Activated T-helper 1 cell treated with Interleukin-2 at 50 U/mL for 16 hours (primary cell): ENCODE results near the gene S100A8.
"Not testable (repeated sequence)": the region's sequence is repeated elsewhere in the genome, so short reads cannot be mapped to it uniquely, and the experiment has no call there.

Experiments
- DNase-seq: peaks from one replicate; pipeline ENCODE4 v3.0.0-alpha.2; 2020; ENCODE audit warnings: low read depth

S100A8 gene

DNA sequence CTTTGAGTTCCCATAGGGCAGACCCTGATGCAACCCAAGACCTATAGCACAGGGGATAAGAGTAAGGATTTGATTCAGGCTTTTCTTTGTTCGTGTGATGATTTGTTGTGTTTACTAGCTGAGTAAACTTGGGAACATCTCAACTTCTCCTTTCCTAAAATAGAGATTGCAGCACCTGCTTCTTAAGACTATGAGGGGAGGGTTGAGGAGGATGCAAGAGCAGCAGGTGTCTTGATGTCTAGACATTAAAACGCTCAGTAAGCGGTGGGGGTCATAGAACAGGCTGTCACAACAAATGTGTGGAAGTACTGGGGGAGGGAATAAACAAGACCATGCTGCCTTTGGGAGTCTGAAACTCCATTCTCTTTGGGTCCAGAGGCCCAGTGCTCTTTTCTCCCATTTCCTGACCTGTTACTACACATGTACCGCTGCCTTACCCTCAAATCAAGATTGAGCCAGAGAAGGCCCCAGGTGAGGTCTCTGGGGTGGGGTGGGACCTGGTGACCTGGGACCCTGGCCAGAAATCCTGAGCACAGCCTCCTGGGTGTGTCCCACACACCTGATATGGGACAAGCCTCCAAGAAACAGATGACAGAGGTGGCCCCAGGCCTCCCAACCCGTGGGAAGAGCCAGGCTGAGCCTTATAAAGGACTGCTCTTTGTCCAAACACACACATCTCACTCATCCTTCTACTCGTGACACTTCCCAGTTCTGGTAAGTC lies 25.1 kb upstream of the S100A8 start, which contains the start of gene S100A7A:
TSS of gene S100A7A (plus strand) at position 671 of the 721 bp plus-strand sequence. CDS start 1,563 bp downstream, outside the sequence.
- DNase-seq: no peak

DNA sequence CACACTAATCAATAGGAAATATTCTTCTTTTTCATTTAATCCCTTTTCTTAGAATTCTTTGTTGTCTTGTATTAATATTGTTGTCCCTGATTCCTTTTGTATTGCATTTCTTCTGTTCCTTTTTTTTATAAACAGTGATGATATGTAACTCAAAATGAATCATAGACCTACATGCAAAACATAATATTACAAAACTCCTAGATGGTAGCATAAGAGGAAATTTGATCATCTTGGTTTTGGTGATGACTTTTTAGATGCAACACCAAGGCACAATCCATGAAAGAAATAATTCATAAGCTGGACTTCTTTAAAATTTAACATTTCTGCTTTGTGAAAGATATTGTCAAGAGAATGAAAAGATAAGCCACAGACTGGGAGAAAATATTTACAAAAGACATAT lies 23.1 kb upstream of the S100A8 start:
- not testable (repeated sequence) for DNase-seq

DNA sequence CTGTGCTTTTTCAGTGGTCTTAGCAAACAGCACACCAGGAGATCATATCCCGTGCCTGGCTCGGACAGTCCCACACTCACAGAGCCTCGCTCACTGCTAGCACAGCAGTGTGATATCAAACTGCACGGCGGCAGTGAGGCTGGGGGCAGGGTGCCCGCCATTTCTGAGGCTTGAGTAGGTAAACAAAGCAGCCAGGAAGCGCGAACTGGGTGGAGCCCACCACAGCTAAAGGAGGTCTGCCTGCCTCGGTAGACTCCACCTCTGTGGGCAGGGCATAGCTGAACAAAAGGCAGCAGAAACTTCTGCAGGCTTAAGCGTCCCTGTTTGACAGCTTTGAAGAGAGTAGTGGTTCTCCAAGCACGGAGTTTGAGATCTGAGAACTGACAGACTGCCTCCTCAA lies 16.4 kb upstream of the S100A8 start:
- not testable (repeated sequence) for DNase-seq

DNA sequence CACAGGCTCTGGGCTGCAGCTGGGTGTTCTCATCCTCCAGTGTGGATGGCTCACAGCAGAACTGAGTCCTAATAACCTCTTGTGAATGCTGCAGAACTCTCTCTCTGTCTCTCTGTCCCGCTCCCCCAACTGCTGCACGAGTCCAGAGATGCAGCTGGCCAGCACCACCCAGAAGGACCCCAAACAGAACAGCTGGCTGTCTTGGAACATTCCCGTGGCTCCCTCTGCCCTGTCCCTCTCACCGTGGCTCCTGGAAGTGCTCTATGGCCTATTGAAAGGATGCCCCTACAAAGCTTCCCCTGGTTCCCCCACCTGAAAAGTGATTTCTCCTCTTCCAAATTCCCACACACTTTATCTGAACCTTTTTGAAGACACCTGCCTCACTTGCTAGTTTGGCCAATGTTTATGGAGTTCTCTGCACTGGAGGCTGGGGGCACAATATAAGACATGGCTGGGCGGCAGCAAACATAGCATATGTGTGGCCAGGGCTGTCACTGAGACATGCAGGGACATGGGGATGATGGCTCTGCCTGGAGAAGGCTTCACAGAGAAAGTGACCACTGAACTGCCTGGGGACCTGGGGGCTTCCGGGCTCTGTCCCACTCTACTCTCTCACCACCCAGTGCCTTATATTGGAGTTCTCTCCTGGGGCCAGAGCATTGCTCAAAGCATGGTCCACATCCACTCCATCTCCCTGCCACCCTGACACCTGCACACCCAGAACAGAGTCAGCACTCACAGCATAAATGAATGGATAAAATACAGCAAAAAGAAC lies 15.1 kb upstream of the S100A8 start:
- not testable (repeated sequence) for DNase-seq

DNA sequence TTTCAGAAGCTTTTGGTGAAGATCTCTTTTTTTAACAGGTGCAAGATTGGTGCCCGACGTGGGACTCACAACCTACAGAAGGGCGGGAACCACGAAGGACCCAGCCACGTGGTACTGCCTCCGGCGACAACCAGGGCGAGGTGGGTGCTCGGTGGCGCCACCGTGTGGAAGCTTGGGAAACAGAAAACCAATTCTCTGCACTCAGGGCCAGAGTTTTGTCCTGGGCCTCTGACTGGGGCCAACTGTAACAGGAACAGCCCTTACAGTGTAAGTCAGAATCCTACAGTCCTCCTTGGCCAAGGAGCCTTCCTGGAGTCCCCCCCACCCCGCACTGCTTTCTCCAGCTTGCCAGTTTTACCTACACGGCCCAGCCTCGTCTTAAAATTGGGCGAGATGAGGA lies 13.9 kb upstream of the S100A8 start:
- peak; percentile 9 for DNase-seq

DNA sequence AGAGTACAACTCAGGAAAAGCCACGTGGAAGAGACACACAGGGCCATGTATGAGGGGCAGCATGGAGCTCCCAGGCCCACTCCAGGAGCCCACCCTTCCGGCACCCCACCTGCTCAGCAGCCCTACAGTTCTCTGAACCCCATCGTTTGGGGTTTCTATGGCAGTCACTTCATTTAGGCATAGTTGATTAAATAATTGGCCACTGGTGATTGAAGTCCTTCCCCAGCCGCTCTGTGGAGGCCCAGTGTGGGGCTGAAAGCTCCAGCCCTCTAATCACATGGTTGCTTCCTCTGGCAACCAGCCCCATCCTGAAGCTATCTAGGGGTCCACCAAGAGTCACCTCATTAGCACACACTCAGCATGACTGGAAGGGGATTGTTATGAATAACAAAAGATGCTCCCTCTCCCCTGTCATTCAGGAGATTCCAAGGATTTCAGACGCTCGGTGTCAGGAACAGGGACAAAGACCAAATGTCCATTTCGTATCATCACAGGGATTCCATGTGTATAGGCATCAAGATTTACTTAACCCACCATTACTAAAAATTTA lies 13.3 kb upstream of the S100A8 start:
- no peak for DNase-seq

DNA sequence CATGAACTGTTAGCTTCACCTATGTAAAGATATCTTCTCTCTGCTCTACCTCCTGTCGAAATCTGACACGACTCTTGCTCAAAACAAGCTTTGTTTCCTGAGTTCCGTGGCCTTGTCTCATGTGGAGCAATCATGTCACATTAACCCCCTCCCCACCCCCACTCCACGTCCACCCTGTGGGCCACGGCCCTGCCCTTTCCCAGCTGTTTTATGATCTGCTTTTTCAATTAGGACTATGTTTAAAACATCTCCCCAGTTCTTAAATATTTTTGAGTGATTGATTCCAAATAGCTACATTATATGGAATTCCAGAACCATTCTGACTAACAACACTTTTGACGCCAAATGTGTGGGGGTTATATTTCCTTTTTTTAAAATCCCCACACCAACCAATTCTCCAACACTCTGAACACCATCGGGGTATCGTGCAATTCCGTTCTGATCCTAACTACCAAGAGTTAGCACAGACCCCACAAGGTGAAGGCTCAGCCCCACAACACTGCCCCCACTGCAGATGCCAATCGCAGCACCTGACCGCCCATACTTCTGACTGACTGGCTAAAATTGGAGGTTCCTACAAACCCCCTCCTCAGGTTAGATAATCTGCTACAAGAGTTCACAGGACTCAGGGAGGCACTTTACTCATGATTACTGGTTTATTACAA lies 12.7 kb upstream of the S100A8 start:
- no peak for DNase-seq

DNA sequence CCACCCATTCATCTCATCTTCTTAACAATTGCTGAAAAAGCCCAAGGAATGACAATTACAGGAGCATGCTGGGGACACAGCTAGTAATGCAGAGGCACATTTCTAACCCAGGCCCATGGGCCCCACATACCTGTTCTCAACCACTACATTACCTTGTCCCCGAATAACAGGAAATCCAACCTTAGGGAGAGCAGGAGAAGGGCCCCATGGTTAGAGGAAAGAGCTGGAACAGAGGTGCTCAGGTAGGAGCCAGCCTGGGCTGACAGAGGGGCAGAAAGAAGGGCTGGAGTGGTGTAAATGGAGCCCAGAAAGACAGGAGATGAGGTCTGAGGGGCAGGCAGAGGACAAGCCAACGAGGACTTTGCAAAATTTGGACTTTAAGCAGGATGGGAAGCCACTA lies 11.4 kb upstream of the S100A8 start:
- DNase-seq: no peak

DNA sequence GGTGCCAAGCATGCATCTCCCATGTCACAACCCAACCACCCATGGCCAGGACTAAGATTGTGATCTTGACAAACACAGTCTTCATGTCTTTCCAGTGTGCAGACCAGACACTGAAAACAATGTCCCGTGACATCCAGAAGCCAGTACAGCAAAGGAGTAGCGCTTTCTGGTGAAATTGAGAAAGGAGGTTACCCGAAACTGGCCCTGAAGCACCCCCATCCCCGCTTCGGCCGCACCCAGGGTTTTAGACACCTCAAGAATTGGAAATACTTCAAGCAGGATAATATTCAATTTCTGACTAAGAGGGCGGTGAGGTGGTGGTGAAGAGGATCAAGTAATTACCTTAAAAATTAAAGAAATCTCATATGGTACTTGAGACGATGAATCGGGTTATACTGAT lies 10.6 kb upstream of the S100A8 start:
- DNase-seq: no peak

DNA sequence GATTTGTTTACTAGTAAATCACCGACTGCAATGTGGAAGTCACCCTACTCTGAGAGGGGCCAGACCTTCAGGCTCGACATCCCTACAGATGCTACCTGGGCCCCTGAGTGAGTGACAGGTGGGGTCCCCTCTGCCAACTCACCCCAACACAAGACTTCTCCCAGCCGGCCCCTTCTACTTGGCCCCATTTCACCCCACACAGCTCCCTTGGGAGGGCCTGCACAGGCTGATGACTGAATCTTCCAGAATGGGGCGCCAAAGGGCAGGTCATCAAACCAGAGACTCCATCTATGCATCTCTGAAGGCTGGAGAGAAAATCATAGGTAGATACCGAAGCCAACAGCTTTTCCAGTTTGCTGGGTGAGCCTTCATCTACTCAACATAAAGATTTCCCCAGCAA lies 9.4 kb upstream of the S100A8 start:
- DNase-seq: no peak

DNA sequence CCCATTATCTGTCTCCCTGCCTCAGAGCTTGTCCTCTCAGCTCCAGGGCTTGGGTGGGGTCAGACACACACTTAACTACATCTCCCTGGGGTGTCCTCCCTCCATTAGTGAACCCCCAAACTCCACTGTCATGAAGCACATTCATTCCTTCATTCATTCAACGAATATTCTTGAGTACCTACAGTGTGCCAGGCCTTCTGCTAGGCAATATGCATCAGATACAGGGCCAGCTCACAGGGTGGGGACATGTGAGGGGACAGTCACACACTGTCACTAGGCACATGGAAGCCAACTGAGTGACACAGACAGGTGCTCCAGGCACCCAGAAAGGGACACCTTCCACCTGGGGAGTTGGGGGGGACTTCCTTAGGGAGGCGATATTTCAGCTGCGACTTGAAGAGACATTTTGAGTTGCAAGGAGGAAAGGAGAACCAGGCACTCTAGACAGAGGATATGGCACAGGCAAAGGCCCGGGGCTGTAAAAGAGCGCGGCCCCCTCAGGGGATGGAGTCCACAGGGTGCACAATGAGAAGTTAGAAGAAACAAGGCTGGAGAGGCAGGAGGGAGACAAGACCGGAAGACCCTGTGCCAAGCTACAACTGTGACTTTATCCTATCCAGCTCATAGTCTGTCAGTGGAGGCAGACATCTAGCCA lies 8.7 kb upstream of the S100A8 start:
- DNase-seq: no peak

DNA sequence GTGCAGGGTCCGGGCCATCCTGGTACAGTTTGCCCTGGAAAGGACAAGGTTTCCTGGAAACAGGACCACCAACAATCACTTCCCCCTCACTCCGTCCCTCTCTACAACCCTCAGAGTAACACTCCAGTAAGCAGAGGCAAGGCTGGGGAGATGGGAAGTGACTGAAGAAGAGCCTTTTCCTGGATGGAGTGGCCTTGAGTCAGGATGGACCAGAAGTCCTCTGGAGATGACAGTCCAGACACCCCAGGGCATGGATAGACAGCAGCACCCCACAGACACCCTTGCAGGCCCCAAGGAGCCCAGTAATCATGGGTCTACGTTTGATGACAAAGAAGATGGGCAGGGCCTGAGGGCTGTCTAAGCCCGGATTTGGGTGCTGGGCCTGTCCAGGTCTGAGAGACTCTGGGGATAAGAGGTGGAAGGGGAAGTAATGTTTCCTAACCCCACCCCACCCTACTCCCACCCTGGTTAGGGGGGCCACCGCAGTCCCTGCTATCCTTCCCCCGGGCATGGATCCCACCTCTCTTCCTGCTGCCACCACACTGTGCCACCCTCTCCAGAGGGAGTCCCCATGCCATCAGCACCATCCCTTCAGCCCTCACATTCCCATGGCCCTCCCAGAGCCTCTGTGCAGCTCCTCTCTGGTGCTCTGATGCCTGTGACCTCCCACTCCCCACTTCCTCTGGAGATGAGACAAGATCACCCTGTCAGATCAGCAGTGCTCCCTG lies 7.2 kb upstream of the S100A8 start:
- DNase-seq: no peak

DNA sequence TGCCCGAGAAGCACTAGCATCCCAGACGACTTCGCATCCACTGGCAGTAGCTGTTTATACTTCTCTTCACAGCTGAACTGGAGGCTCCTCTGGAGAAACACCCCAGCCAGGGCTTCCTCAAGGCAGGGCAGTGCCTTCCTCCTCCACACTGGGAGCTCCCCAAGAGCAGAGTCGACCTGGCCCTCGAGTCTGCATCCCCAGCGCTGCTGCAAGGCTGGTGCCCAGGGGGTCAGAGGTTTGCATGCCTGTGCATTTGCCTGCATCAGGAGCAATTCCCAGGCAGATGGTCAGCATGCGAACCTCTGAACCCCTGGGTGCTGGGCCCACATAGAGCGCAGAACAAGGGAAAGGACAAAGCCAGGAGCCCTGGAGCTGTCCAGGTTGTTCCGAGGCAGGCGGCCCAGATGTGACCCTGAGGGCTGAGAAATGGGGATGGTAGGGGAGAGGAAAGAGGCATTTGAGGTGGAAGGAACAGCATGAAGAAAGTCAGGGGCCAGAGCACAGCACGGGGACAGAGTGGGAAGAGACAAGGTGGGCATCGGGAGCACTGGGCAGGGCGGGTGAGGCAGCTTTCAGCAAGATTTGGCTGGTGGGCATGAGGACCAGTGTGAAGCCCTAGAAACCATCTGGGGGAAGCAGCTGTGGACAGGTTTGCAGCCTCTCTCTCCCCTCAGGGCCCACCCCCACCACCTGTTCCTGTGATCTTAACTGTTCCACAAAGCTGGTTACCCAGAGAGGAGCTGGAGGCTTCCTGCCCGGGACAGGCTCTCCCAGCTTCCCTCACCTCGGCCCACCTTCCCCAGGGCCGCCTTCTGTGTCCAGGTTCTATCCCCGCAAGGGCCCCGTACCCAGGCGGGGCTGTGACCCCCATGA lies 6.4 kb upstream of the S100A8 start:
- DNase-seq: no peak

DNA sequence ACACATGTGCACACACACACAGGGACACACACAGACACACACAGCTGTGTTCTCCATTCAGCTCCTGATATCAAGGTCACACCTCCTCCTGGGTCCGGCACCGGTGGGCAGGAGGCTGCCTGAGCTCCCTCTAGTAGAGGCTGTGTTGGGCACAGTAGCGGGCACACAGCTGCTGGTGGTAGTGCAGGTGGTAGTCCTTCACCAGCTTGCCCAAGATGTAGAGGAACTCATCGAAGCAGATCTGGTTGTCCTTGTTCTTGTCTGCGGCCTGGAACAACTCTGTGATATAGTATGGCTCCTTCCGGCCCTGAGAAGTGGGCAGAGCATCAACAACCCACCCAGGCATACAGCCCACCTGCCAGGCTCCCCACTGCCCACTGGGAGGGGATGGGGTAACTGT lies 5.6 kb upstream of the S100A8 start:
- DNase-seq: no peak

DNA sequence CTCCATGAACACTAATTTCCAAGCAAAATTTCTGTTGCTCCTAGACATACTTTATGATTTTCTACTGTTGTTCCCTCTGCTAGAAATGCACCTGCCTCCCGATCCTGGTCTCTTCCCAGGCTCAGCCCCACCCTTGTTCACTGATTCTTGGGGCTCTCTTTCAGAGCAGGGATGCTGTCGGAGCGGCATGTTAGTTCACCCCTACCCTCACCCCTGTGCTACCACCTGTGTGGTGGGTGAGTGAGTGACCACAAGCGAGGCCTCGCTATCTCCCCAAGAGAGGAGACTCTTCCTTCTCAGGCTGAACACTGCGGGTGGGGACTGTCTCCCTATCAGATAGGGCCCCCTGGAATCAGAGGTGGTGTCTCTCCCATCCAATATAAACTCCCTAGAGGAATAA lies 4.9 kb upstream of the S100A8 start:
- DNase-seq: no peak

DNA sequence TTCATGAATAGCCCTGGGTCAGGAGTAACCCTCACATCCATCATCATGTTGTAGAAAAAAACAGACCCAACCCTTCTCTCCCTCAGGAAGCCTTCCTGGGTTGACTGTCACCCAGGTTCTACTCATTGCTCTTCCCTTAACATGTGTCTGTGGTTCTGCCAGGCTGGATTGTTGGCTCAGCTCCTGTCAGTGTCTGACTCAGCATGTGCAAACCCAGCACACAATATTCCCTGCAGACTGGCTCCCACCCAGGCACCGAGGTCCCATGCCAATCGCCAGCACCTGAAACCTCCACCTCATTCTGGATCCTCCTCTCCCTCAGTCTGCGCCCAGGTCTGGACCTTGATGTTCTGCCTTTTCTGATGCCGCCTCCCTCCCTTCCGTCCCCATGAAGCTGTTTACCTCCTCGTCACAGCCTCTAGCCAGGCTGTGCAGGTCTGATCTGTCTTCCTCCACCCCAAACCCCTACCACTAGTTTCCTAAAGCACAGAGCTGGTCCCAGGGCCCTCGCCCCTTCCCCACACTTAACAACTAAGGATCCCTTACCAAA lies 4.3 kb upstream of the S100A8 start:
- DNase-seq: no peak

DNA sequence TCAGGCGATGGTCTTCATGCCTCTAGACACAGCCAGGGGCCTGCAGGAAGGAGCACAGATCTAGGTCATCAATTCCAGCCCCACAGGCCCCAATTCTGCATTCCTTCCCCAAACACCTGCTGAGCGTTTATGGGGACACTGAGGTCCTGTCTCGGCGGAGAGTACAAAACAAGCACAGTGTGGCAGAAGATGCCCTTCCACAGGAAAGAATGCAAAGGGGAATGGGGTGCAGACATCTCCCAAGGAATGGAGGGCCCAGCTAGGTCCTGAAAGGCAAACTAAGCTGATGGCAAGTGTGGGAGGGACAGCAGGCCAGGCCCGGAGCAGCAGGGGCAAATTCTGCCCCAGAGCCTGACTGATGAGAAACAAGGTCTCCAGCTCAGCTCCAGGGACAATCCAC lies 3.5 kb upstream of the S100A8 start:
- no peak for DNase-seq

DNA sequence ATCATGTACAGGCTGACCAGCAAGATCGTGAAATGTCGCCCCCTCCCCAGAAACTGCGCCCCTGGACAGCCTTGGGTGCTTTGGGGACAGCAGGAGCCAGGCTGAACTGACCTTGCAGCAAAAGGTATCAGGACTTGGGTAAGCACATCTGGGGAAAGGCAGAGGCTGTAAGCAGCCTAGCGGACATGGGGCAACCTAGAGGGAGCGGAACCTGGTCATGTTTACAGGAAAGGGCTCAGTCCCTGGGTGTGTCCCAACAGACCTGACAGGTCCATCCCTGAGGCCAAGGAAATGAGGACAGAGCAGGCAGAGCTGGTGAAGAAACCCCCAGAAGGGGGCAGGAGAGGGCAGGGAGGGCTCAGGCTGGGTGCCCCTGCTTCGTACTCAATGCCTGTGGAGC lies 3.1 kb upstream of the S100A8 start:
- no peak for DNase-seq

DNA sequence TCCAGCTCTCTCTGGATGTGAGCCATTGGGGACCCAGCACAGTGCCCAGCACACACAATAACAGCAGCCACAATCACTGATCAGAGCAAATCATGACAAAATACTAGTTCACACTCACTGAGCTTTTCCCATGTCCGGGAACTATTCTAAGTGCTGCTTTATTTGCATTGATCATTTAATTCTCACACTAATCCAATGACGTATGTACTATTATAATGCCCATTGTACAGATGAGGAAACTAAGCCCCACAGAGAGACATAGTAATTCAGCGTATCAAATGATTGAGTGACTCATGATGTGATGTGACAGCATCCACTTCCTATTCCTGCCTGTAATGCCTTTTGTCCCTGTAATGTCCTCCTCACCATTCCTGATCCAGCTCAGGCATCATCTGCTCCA lies 1.9 kb upstream of the S100A8 start:
- DNase-seq: no peak

DNA sequence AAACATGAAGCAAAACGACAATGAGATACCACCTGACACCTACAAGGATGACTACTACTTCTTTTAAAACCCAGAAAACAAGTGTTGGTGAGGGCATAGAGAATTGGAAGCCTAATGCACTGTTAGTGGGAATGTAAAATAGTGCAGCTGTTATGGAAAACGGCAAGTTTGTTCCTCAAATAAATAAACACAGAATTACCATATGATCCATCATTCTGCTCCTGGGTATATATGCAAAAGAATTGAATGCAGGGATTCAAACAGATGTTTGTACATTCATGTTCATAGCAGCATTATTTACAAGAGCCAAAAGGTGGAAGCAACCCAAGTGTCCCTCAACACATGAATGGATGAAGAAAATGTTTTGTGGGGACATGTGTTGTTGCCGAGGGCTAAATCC lies 1.4 kb upstream of the S100A8 start:
- DNase-seq: no peak
